Measurements from ENCODE around the gene REX1BD. TPM values are rescaled to one million over a fixed set of nuclear protein-coding genes. Genes with fewer than 3 reads are reported as not detected.

The REX1BD gene
- total RNA-seq (2021): 72.3 and 79.0 TPM in 2 replicates
- long read RNA-seq, transcript REX1BD-207 (3 exons, 2,275 nt): minor isoform, 15 of 185 reads
- long read RNA-seq, transcript REX1BD-202 (5 exons, 702 nt): minor isoform, 11 of 185 reads
- long read RNA-seq, transcript REX1BD-201 (5 exons, 839 nt): minor isoform, 54 of 185 reads
- long read RNA-seq, transcript REX1BD-205 (4 exons, 1,081 nt): major isoform, 77 of 185 reads
- long read RNA-seq, partial matches to known transcripts: 16 of 185 reads
- long read RNA-seq, other reads (novel, unspliced or antisense): 9 of 185 reads

GRCh38 chr19:18588611-18589379 is at the start of gene REX1BD:
Gene REX1BD (plus strand): TSS chr19:18588798. CDS start chr19:18588802, 4 bp downstream.
- no peak within 1 kb of the TSS for H2BK15ac ChIP-seq (ENCODE audit: low read depth, low read length)
- H3K4me3 Mint-ChIP-seq: peak within 1 kb of the TSS; percentile 77 to 91

More at GRCh38 chr19:18588611-18589379, at the start of gene REX1BD:
- H3K23me2 ChIP-seq (ENCODE audit: insufficient read length, low read depth, low read length, poor library complexity, severe bottlenecking): peaks cover 18% of the 10 kb centered on the region
- peak within 1 kb of the TSS; percentile 69 for H3K4me2 ChIP-seq (ENCODE audit: insufficient read depth, insufficient read length, low read length)
- H2AFZ ChIP-seq (ENCODE audit: low read length): no peak within 1 kb of the TSS
- H2BK120ac ChIP-seq (ENCODE audit: low read depth, low read length, poor library complexity, severe bottlenecking): no peak within 1 kb of the TSS
- H3K18ac ChIP-seq (ENCODE audit: insufficient read length, low read depth, low read length): peak within 1 kb of the TSS; percentile 85
- H3K9ac ChIP-seq (ENCODE audit: extremely low read depth, insufficient read length, low read length): peak within 1 kb of the TSS; percentile 57
- H3T11ph ChIP-seq (ENCODE audit: low read length): no peak within 1 kb of the TSS
- H3K27me3 ChIP-seq (ENCODE audit: insufficient read depth, low read length): no peaks in the 10 kb centered on the region
- H4K91ac ChIP-seq (ENCODE audit: insufficient read length, low read depth, low read length): no peak within 1 kb of the TSS
- H3K23ac ChIP-seq (ENCODE audit: insufficient read length, low read depth, low read length): no peak within 1 kb of the TSS
- no peak within 1 kb of the TSS for H2BK12ac ChIP-seq (ENCODE audit: insufficient read length, low read depth, low read length)
- peaks cover 7% of the 10 kb centered on the region for H3K27me3 Mint-ChIP-seq (ENCODE audit: low read depth)
- WGBS (ENCODE audit: extremely low coverage, insufficient read length, low lambda C conversion rate): no CpG with 5 or more reads among the region's 72 CpGs
- H4K8ac ChIP-seq (replicated peaks; ENCODE audit: insufficient read length, low read depth, low read length): no peak within 1 kb of the TSS
- H3K79me2 ChIP-seq (ENCODE audit: insufficient read depth, low read length): no peaks in the 10 kb centered on the region
- H2AK5ac ChIP-seq (ENCODE audit: insufficient read length, low read length): no peak within 1 kb of the TSS
- H3K79me1 ChIP-seq (ENCODE audit: insufficient read depth, low read depth, low read length, poor library complexity, severe bottlenecking): no peaks in the 10 kb centered on the region
- no peaks in the 10 kb centered on the region for H4K20me1 ChIP-seq (ENCODE audit: control insufficient read depth, insufficient read depth, insufficient read length)
- no peak within 1 kb of the TSS for H2BK20ac ChIP-seq (ENCODE audit: low read depth, low read length, poor library complexity, severe bottlenecking)
- H3K56ac ChIP-seq (ENCODE audit: insufficient read length, low read depth, low read length): no peak within 1 kb of the TSS
- H3K14ac ChIP-seq (ENCODE audit: insufficient read depth, low read length): peak within 1 kb of the TSS; percentile 88
- H3K4me1 Mint-ChIP-seq: peaks cover 31 to 32% of the 10 kb centered on the region in 2 experiments
- H2BK5ac ChIP-seq (ENCODE audit: insufficient read length, low read length): no peak within 1 kb of the TSS
- H3K4ac ChIP-seq (ENCODE audit: low read depth, low read length): no peak within 1 kb of the TSS
- H3K27ac ChIP-seq (ENCODE audit: insufficient read length, low read depth, low read length): peak within 1 kb of the TSS; percentile 7
- no peaks in the 10 kb centered on the region; a peak in 1 of 5 replicates for H3K9me3 Mint-ChIP-seq
- DNase-seq: peak; percentile 90
- peaks cover 8% of the 10 kb centered on the region; the same call in 1 of the 2 replicates for H3K4me1 ChIP-seq (ENCODE audit: insufficient read depth, low read length)
- TF ChIP-seq CTCF (conservative IDR thresholded peaks at IDR 0.05): peak; percentile 97
- peaks cover 3 to 16% (median 5%) of the 10 kb centered on the region in 3 experiments; a peak in 6 of 7 replicates for H3K36me3 Mint-ChIP-seq (ENCODE audit: insufficient read depth in 1 of 3, low read depth in 3 of 3)
- H4K5ac ChIP-seq (ENCODE audit: insufficient read length, low read depth, low read length): no peak within 1 kb of the TSS
- H3K9me3 ChIP-seq (ENCODE audit: control insufficient read depth, low read depth, low read length): no peaks in the 10 kb centered on the region
- peak within 1 kb of the TSS; percentile 98 to 99 (median 98) for H3K27ac Mint-ChIP-seq

All from H9 (cell line).